ENCODE results near the gene PLD2. TPM values are rescaled to one million over a fixed set of nuclear protein-coding genes. Genes with fewer than 3 reads are reported as not detected.

Gene PLD2
- total and polyA plus RNA-seq, 10 of the 15 experiments (the other 5 are each of a cell fraction or from before 2014, with no cell fraction given): 0.71 to 16.5 (median 7.0) TPM

GRCh38 chr17:4872786-4873185, 65.8 kb downstream of the PLD2 start:
- Histone ChIP-seq H3K27ac (ENCODE audit: control insufficient read depth, insufficient read depth) (no peak overlapping the region), H2AFZ (ENCODE audit: control insufficient read depth, low read depth, low read length) (no peak overlapping the region), H3K9ac (ENCODE audit: control insufficient read depth, insufficient read depth, low read length) (no peak overlapping the region), H4K20me1 (ENCODE audit: control insufficient read depth, insufficient read depth) (no peaks in the 10 kb centered on the region), H3K4me1 (ENCODE audit: control insufficient read depth, insufficient read depth, low read length) (no peaks in the 10 kb centered on the region), H3K4me3 (no peak overlapping the region), H3K79me2 (ENCODE audit: control insufficient read depth, insufficient read depth, low read length) (no peaks in the 10 kb centered on the region), H3K27me3 (replicated peaks in 1 of 2; ENCODE audit: control insufficient read depth in 2 of 2, insufficient read depth in 2 of 2, low read length in 1 of 2) (no peaks in the 10 kb centered on the region), H3K4me2 (ENCODE audit: control insufficient read depth, insufficient read depth) (no peak overlapping the region), H3K9me3 (replicated peaks; ENCODE audit: control insufficient read depth, insufficient read depth, low read length) (no peaks in the 10 kb centered on the region), H3K36me3 (ENCODE audit: control insufficient read depth in 2 of 2, insufficient read depth in 2 of 2, low read length in 1 of 2) (0 out of 4 replicates have a peak, but pooled peaks cover 0 to 3% of the 10 kb centered on the region in 2 experiments)
- SMC1A ChIA-PET (ENCODE audit: uncharacterized antibody, unreplicated experiment): no interaction called here
- DNase-seq (ENCODE audit: low read depth, low spot score): no peak
- RAD21 ChIA-PET (ENCODE audit: unreplicated experiment): no interaction called here
- no TSS peak for BruUV-seq (replicated peaks)
- no peak for FAIRE-seq
- TF ChIP-seq ELK1 (IDR thresholded peaks at IDR 0.05; ENCODE audit: low read depth, low read length): no peak
- no peak for TF ChIP-seq LARP7 (IDR thresholded peaks at IDR 0.05)
- no peak for TF ChIP-seq SMARCA5 (IDR thresholded peaks at IDR 0.05)
- no peak for TF ChIP-seq MEF2B (IDR thresholded peaks at IDR 0.05; ENCODE audit: partially characterized antibody, poor library complexity, severe bottlenecking)
- no peak for TF ChIP-seq HCFC1 (IDR thresholded peaks at IDR 0.05; ENCODE audit: low read length)
- TF ChIP-seq NR2F1 (conservative IDR thresholded peaks at IDR 0.05): no peak
- CTCF ChIA-PET: no interaction called here
- intact Hi-C loops (cut with micrococcal nuclease; ENCODE audit: unreplicated experiment) (no loop called here), in situ Hi-C loops (cut with MboI) (no loop called here)
- POLR2A ChIA-PET: no interaction called here
- no peak for ATAC-seq
- WGBS (ENCODE audit: insufficient coverage, insufficient replicate concordance, low lambda C conversion rate, missing lambda C conversion rate): 77% methylated on average over 8 of the region's 8 CpGs

Other genes starting within 250 kb of the PLD2 start
Only the 7 nearest of the 25 such genes appear.
- not detected in 2 replicates for gene ZMYND15, start 67.3 kb upstream of the PLD2 start, total RNA-seq (2014; rRNA removed)
- 0.04 and 0.05 TPM in 2 replicates for gene ZMYND15, start 67.3 kb upstream of the PLD2 start, total RNA-seq (2014; rRNA removed; fragmentation: Illumina TruSeq; extraction: Trizol)
- 0.08 and 0.11 TPM in 2 replicates for gene ZMYND15, start 67.3 kb upstream of the PLD2 start, total RNA-seq (2021)
- 0.04 TPM in 1 of 2 replicates, not detected in the other for gene ZMYND15, start 67.3 kb upstream of the PLD2 start, polyA plus RNA-seq (2011; rRNA removed)
- gene ZMYND15, start 67.3 kb upstream of the PLD2 start, polyA plus RNA-seq (2014; fragmentation: Illumina TruSeq; extraction: Trizol): 0.03 TPM in 1 of 2 replicates, not detected in the other
- not detected for gene ZMYND15, start 67.3 kb upstream of the PLD2 start, polyA plus RNA-seq (2014; fragmentation: Nextera tagmentation; extraction: Ambion mirVana)
- 0.17 and 0.19 TPM in 2 replicates for gene ZMYND15, start 67.3 kb upstream of the PLD2 start, polyA plus RNA-seq (2014; rRNA removed)
- under 1 TPM in 1 of 2 experiments, not detected in 1; 0.07 TPM for gene ZMYND15, start 67.3 kb upstream of the PLD2 start, polyA plus RNA-seq (2016; fragmentation: Nextera tagmentation; extraction: Ambion mirVana)
- gene CXCL16, start 67.2 kb upstream of the PLD2 start, total RNA-seq (2014; rRNA removed): 0.62 and 0.71 TPM in 2 replicates
- gene CXCL16, start 67.2 kb upstream of the PLD2 start, total RNA-seq (2014; rRNA removed; fragmentation: Illumina TruSeq; extraction: Trizol): 0.67 and 0.74 TPM in 2 replicates
- gene CXCL16, start 67.2 kb upstream of the PLD2 start, total RNA-seq (2021): 1.4 and 2.1 TPM in 2 replicates
- 0.68 and 0.84 TPM in 2 replicates for gene CXCL16, start 67.2 kb upstream of the PLD2 start, polyA plus RNA-seq (2011; rRNA removed)
- gene CXCL16, start 67.2 kb upstream of the PLD2 start, polyA plus RNA-seq (2014; fragmentation: Illumina TruSeq; extraction: Trizol): 1.7 and 2.2 TPM in 2 replicates
- gene CXCL16, start 67.2 kb upstream of the PLD2 start, polyA plus RNA-seq (2014; fragmentation: Nextera tagmentation; extraction: Ambion mirVana): under 1 TPM; 0.26 to 0.35 TPM
- 0.89 and 1.9 TPM in 2 replicates for gene CXCL16, start 67.2 kb upstream of the PLD2 start, polyA plus RNA-seq (2014; rRNA removed)
- under 1 TPM; 0.15 to 0.35 TPM for gene CXCL16, start 67.2 kb upstream of the PLD2 start, polyA plus RNA-seq (2016; fragmentation: Nextera tagmentation; extraction: Ambion mirVana)
- gene TM4SF5, start 35.3 kb upstream of the PLD2 start, total RNA-seq (2014; rRNA removed): 0.40 TPM in 1 of 2 replicates, not detected in the other
- not detected in 2 replicates for gene TM4SF5, start 35.3 kb upstream of the PLD2 start, total RNA-seq (2014; rRNA removed; fragmentation: Illumina TruSeq; extraction: Trizol)
- not detected in 2 replicates for gene TM4SF5, start 35.3 kb upstream of the PLD2 start, total RNA-seq (2021)
- gene TM4SF5, start 35.3 kb upstream of the PLD2 start, polyA plus RNA-seq (2011; rRNA removed): not detected in 2 replicates
- not detected in 2 replicates for gene TM4SF5, start 35.3 kb upstream of the PLD2 start, polyA plus RNA-seq (2014; fragmentation: Illumina TruSeq; extraction: Trizol)
- gene TM4SF5, start 35.3 kb upstream of the PLD2 start, polyA plus RNA-seq (2014; fragmentation: Nextera tagmentation; extraction: Ambion mirVana): not detected
- not detected in 2 replicates for gene TM4SF5, start 35.3 kb upstream of the PLD2 start, polyA plus RNA-seq (2014; rRNA removed)
- gene TM4SF5, start 35.3 kb upstream of the PLD2 start, polyA plus RNA-seq (2016; fragmentation: Nextera tagmentation; extraction: Ambion mirVana): not detected
- gene VMO1, start 20.8 kb upstream of the PLD2 start, total RNA-seq (2014; rRNA removed): 0.76 TPM in 1 of 2 replicates, not detected in the other
- 0.23 and 0.31 TPM in 2 replicates for gene VMO1, start 20.8 kb upstream of the PLD2 start, total RNA-seq (2014; rRNA removed; fragmentation: Illumina TruSeq; extraction: Trizol)
- gene VMO1, start 20.8 kb upstream of the PLD2 start, total RNA-seq (2021): 0.93 TPM in 1 of 2 replicates, not detected in the other
- not detected in 2 replicates for gene VMO1, start 20.8 kb upstream of the PLD2 start, polyA plus RNA-seq (2011; rRNA removed)
- not detected in 2 replicates for gene VMO1, start 20.8 kb upstream of the PLD2 start, polyA plus RNA-seq (2014; fragmentation: Illumina TruSeq; extraction: Trizol)
- gene VMO1, start 20.8 kb upstream of the PLD2 start, polyA plus RNA-seq (2014; fragmentation: Nextera tagmentation; extraction: Ambion mirVana): under 1 TPM in 1 of 2 experiments, not detected in 1; 0.27 TPM
- 0.54 and 0.74 TPM in 2 replicates for gene VMO1, start 20.8 kb upstream of the PLD2 start, polyA plus RNA-seq (2014; rRNA removed)
- gene VMO1, start 20.8 kb upstream of the PLD2 start, polyA plus RNA-seq (2016; fragmentation: Nextera tagmentation; extraction: Ambion mirVana): not detected
- gene GLTPD2, start 18.2 kb upstream of the PLD2 start, total RNA-seq (2014; rRNA removed): 0.34 TPM in 1 of 2 replicates, not detected in the other
- gene GLTPD2, start 18.2 kb upstream of the PLD2 start, total RNA-seq (2014; rRNA removed; fragmentation: Illumina TruSeq; extraction: Trizol): not detected in 2 replicates
- not detected in 2 replicates for gene GLTPD2, start 18.2 kb upstream of the PLD2 start, total RNA-seq (2021)
- gene GLTPD2, start 18.2 kb upstream of the PLD2 start, polyA plus RNA-seq (2011; rRNA removed): not detected in 2 replicates
- not detected in 2 replicates for gene GLTPD2, start 18.2 kb upstream of the PLD2 start, polyA plus RNA-seq (2014; fragmentation: Illumina TruSeq; extraction: Trizol)
- not detected for gene GLTPD2, start 18.2 kb upstream of the PLD2 start, polyA plus RNA-seq (2014; fragmentation: Nextera tagmentation; extraction: Ambion mirVana)
- gene GLTPD2, start 18.2 kb upstream of the PLD2 start, polyA plus RNA-seq (2014; rRNA removed): not detected in 2 replicates
- gene GLTPD2, start 18.2 kb upstream of the PLD2 start, polyA plus RNA-seq (2016; fragmentation: Nextera tagmentation; extraction: Ambion mirVana): under 1 TPM in 1 of 2 experiments, not detected in 1; 0.16 TPM
- gene PSMB6, start 11.0 kb upstream of the PLD2 start, total RNA-seq (2014; rRNA removed): 239 and 246 TPM in 2 replicates
- 171 and 182 TPM in 2 replicates for gene PSMB6, start 11.0 kb upstream of the PLD2 start, total RNA-seq (2014; rRNA removed; fragmentation: Illumina TruSeq; extraction: Trizol)
- gene PSMB6, start 11.0 kb upstream of the PLD2 start, total RNA-seq (2021): 144 and 150 TPM in 2 replicates
- gene PSMB6, start 11.0 kb upstream of the PLD2 start, polyA plus RNA-seq (2011; rRNA removed): 115 and 191 TPM in 2 replicates
- gene PSMB6, start 11.0 kb upstream of the PLD2 start, polyA plus RNA-seq (2014; fragmentation: Illumina TruSeq; extraction: Trizol): 143 and 207 TPM in 2 replicates
- gene PSMB6, start 11.0 kb upstream of the PLD2 start, polyA plus RNA-seq (2014; fragmentation: Nextera tagmentation; extraction: Ambion mirVana): 100 to 1,000 TPM; 357 to 546 TPM
- gene PSMB6, start 11.0 kb upstream of the PLD2 start, polyA plus RNA-seq (2014; rRNA removed): 225 and 288 TPM in 2 replicates
- 100 to 1,000 TPM; 361 to 392 TPM for gene PSMB6, start 11.0 kb upstream of the PLD2 start, polyA plus RNA-seq (2016; fragmentation: Nextera tagmentation; extraction: Ambion mirVana)
- 13.0 and 15.8 TPM in 2 replicates for gene MINK1, start 26.2 kb downstream of the PLD2 start, total RNA-seq (2014; rRNA removed)
- 11.7 and 12.0 TPM in 2 replicates for gene MINK1, start 26.2 kb downstream of the PLD2 start, total RNA-seq (2014; rRNA removed; fragmentation: Illumina TruSeq; extraction: Trizol)
- gene MINK1, start 26.2 kb downstream of the PLD2 start, total RNA-seq (2021): 48.5 and 55.6 TPM in 2 replicates
- gene MINK1, start 26.2 kb downstream of the PLD2 start, polyA plus RNA-seq (2011; rRNA removed): 15.2 and 31.2 TPM in 2 replicates
- gene MINK1, start 26.2 kb downstream of the PLD2 start, polyA plus RNA-seq (2014; fragmentation: Illumina TruSeq; extraction: Trizol): 19.8 and 22.4 TPM in 2 replicates
- under 1 TPM; 0.08 to 0.20 TPM for gene MINK1, start 26.2 kb downstream of the PLD2 start, polyA plus RNA-seq (2014; fragmentation: Nextera tagmentation; extraction: Ambion mirVana)
- 31.6 and 38.1 TPM in 2 replicates for gene MINK1, start 26.2 kb downstream of the PLD2 start, polyA plus RNA-seq (2014; rRNA removed)
- 10 to 100 TPM; 13.9 to 14.3 TPM for gene MINK1, start 26.2 kb downstream of the PLD2 start, polyA plus RNA-seq (2016; fragmentation: Nextera tagmentation; extraction: Ambion mirVana)